ENCODE measurements around the gene COL27A1.

COL27A1 gene

DNA sequence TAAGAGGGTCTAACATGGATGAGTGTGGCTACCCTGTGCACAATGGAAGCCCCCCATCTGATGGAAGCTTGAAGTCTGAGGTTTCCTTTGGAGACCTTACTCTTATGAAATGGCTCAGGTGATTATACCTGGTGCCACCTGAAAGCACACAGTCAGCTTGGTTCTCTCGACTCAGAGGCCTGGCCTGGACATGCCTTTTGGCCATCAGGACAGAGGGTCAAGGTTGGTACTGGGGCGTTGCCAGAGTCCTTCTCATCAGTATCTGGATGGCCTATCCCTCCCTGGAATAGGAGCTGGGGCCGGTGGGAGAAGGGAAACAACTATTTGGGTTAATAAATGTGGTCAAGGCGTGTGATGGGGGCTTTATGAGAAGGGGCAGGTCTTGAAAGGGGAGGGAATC lies 48.9 kb downstream of the COL27A1 start:
- DNase-seq (ENCODE audit: low read depth in 1 of 2, low spot score in 1 of 2) = no peak

- no peak for DNase-seq (ENCODE audit: low read depth in 1 of 2, low spot score in 1 of 2)
Observed at GRCh38 chr9:114205171-114206015, 50.1 kb downstream of the COL27A1 start.

- no peak for DNase-seq (ENCODE audit: low read depth in 1 of 2, low spot score in 1 of 2)
Observed at GRCh38 chr9:114206221-114206789, 51.0 kb downstream of the COL27A1 start.

DNA sequence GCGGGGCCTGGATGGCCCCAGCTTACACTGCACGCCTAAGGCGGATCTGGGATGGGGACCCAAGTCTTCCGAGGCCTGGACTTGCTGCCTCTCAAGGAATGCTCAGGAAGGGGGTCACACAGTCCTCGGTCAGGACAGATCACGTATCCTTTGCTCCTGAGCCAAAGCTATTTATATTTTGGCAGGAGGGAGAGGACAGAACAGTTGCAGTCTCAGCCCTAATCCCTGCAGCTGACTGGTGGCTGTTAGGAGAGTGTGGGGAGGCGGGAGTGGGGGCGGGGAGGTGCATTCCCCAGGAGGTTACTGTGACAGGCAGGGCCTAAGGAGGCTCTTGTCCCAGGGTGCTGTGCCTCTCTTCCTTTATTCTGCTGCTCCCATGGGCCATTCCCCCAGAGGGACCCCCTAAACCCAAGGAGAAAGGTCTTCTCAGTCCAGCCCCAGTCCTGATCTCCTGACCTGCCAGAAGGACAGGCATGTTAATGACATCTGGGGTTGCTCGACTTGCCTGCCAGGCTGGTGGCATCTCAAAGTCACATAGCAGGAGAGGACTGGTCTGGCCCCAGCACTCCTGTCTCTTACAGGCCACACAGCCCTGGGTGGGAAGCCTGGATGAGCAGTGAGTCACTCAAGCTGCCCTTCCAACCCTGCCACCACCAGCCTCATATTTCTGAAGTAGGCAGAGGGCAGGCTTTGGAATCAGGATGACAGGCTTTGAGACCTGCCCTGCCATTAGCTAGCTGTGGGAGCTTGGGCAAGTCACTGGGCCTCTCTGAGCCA lies 51.9 kb downstream of the COL27A1 start:
- DNase-seq (ENCODE audit: low read depth in 1 of 2, low spot score in 1 of 2) = no peak

DNA sequence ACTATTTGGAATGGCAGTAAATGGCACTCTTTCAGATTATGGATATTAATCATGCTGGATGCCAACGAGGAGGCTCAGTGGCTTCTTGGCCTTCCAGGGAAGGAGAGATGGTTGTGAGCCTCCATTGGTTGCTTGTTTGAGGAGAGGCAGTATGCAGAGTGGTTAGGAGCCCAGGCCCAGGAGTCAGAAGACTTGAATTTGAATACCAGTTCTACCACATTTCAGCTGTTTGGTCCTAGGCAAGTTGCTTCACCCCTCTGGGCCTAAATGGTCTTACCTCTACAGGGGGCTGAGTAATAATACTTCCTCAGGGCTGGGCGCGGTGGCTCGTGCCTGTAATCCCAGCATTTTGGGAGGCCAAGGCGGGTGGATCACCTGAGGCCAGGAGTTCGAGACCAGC lies 52.5 kb downstream of the COL27A1 start:
- DNase-seq (ENCODE audit: low read depth in 1 of 2, low spot score in 1 of 2) = no peak

GRCh38 chr9:114209151-114209550 lies 53.8 kb downstream of the COL27A1 start:
- DNase-seq (ENCODE audit: low read depth in 1 of 2, low spot score in 1 of 2) = no peak

DNA sequence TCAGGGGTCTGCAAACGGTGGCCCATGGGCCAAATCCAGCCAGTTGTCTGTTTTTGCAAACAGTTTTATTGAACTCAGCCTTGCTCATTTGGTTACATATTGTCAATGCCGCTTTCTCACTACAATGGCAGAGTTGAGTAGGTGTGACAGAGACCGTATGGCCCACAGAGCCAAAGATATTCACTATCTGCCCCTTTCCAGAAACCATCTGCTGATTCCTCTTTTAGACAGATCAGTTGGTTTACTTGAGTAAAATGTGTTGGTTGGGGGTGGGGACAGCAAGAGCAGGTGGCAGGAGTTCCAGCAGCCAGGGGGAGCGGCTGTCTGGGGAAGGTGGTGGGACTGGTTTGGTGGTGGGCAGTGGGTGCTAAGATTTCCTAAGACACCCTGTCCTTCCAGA lies 54.8 kb downstream of the COL27A1 start:
- no peak for DNase-seq (ENCODE audit: low read depth in 1 of 2, low spot score in 1 of 2)

GRCh38 chr9:114210691-114211276 lies 55.4 kb downstream of the COL27A1 start:
- DNase-seq (ENCODE audit: low read depth in 1 of 2, low spot score in 1 of 2) = no peak

GRCh38 chr9:114212826-114213225 lies 57.5 kb downstream of the COL27A1 start:
- no peak for DNase-seq (ENCODE audit: low read depth in 1 of 2, low spot score in 1 of 2)

DNA sequence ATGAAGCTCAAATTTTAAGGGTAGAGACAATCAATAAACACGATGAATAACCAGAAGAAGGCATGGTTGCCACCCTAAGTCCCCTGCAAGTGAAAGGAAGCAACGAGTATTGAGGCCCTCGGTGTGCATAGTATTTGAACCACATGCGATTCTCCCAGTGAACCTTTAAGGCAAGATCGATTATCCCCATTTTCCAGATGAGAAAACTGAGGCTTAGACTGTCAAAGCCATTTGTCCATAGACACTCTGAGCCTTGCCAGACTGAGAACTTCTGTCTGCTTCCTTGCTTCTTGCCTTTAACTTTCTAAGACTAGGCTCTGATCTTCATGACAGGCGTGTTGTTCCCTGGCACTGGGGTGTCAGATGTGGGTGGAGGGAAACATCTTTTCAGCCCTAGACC lies 58.2 kb downstream of the COL27A1 start:
- DNase-seq (ENCODE audit: low read depth in 1 of 2, low spot score in 1 of 2) = no peak

DNA sequence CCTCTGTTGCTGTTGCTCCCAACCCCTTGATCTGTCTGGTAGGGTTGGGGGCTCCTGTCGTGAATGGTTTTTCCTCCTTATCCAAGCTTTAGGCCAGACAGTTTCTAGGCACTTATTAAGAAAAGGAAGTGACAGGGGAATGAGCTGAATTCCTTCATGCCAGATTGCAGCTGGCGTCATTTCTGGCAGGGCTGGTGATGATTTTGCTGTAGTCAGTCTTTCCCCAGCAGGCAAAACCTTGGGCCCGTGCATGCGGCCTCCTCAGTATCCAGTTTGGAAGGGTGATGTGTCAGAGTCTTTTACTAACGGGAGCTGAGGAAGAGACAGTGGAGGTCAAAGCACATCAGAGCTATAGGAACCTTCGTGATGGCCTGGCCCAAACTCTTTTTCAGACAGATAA lies 58.8 kb downstream of the COL27A1 start:
- no peak for DNase-seq (ENCODE audit: low read depth in 1 of 2, low spot score in 1 of 2)

DNA sequence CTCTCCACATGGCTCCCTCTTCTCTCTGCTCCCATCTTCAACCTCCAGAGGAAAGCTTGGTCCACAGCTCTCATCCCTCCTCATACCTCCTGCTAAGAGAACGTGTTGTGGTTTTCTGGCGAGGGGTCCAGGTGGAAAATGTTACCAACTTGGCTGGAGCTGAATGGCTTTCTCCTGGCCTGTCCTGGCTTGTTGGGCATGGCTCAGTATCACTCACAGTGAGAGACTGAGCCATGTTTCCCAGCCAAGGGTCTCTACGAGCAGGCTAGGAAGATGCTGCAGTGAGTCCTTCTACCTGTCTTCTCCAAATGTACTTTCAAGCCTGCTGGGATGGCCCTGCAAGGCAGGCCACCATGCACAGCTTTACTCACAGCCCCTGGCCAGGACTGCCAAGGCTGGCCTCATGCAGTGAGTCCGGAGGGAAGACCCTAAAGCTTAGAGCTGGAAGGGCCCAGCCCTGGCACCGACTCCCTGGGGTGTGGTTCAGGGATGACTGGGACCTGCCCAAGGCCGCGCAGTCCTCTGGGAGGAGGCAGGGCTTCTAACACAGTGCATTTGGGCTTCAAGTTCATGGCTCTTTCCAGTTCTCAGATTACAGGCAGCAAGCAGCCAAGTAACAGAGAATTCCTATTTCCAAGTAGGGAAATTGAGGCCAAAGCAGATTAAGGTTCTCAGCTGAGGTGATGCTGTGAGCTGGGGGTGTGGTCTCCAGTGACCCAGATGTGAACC lies 59.5 kb downstream of the COL27A1 start:
- no peak for DNase-seq (ENCODE audit: low read depth in 1 of 2, low spot score in 1 of 2)

GRCh38 chr9:114216081-114216480 lies 60.7 kb downstream of the COL27A1 start:
- DNase-seq (ENCODE audit: low read depth in 1 of 2, low spot score in 1 of 2) = no peak

DNA sequence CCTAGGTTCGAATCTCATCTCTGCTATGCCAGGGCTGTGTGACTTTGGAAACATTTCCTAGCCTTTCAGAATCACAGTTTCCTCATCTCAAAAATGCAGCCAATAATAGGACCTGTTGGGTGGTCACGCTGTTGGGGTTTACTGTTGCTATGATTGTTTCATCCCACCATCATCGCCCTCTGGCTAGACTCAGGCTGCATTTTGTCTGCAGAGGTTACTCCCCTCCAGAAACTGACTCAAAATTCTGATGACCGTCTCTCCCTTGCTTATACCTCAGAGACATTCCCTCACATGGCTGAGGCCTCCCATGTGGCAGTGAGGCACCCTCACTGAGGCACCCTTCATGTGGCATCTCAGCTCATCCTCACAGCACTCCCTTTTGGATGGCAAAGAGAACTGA lies 61.6 kb downstream of the COL27A1 start:
- DNase-seq (ENCODE audit: low read depth in 1 of 2, low spot score in 1 of 2) = no peak

- no peak for DNase-seq (ENCODE audit: low read depth in 1 of 2, low spot score in 1 of 2)
Observed at GRCh38 chr9:114218264-114219120, 63.2 kb downstream of the COL27A1 start.

DNA sequence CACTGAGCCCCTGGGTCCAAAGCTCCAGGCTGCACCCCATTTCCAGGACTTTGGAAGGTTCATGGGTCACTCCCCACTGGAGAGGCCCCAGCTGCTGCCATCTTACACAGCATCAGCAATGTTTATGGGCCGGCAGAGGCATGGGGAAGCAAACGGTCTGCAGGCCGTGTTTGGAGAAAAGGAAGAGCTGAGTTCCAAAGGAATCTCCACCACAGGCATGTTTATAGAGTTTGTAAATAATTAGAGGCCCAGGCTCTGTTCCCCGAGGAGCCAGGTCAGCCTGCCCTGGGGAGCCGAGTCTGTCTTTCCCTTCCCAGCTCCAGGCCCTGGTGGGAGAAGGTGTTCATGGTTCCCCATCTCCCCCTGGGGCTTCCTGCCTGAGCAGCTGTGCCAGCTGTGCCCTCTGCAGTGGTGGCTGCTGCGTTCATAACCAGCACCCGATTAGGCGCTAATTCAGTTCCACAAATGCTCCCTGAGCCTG lies 64.8 kb downstream of the COL27A1 start:
- DNase-seq (ENCODE audit: low read depth in 1 of 2, low spot score in 1 of 2) = no peak

DNA sequence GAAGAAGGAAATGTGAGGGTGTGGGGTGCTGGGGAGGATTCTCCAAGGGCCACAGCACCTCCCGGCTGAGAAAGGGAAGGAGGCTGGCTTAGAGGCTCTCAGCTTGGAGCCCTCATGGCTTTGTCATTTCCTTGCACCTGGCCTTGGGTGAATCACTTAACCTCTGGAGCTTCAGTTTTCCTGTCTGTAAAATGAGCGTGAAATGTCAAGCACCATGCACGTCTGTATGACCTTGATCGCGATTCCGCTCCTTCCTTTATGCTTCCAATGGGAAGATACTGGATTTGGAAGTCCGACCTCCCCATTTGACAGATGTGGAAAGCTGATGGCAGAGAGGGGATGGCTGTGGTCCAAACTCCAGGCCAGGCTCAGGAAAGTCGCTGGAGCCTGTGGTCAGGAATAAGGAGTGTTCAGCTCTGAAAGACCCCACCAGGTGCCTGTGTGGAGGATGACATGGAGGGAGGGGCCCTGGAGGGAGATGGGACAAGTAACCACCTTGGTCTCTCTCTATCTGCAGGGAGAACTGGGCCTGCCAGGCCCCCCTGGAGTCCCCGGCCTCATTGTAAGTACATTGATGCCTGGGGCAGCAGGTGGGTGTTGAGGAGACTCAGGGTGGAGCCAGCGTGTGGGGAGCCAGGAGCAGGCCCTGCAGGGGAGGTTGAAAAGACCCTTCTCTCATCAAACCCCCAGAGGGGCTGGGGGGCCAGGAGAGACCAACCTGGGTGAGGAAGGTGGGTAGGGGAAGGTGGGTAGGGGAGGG lies 66.5 kb downstream of the COL27A1 start:
- no peak for DNase-seq (ENCODE audit: low read depth in 1 of 2, low spot score in 1 of 2)

DNA sequence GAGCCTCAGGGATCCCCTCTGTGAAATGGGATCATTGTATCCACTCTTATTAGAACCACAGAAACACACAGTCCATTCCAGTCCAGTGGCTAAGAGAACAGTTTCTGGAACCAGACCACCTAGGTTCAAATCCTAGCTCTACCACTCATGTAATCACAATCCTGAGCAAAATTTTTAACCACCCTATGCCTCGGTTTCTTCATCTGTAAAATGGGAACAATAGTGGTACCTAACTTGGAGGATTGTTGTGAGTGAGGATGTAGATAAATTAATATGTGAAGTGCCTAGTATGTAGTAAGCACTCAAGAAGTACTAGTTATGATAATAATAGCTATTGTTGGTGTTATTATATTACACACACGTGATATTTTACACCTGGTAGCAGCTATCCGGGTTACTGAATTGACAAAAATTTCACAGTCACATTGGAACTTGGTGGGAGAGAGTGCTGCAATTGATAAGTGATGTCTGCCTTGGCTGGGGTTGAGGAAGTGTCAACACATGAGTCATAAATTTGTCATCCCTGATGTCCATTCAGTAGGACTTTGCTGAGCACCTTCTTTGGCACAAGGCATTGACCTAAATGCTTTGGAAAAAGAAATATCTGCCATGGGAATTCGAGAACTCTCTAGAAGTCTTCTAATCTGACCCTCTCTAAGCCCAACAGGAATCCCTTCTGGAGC lies 68.4 kb downstream of the COL27A1 start:
- no peak for DNase-seq (ENCODE audit: low read depth in 1 of 2, low spot score in 1 of 2)

DNA sequence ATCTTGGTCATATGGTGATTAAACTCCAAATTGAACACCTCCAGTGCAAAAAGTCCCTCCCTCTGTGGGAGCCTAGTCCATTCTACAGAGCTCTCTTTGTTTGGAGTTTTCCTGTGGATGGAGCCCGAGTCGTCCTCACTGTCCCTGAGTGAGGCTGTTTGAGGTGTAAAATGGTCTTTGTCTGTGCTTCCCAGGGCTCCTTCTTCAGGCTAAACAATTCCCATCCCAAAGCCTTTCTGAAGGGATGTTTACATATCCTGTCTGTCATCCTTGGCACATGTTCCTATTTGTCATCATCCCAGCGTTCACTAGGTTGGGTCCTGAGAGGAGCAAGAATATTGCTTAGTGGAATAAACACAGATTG lies 68.9 kb downstream of the COL27A1 start:
- DNase-seq (ENCODE audit: low read depth in 1 of 2, low spot score in 1 of 2) = no peak

All from stimulated activated CD4-positive, alpha-beta T cell treated with anti-CD3 and anti-CD28 coated beads, Interleukin-15, amount 100 ng/mL, for 1 hour (primary cell).